D341Med (cell line): Measurements from ENCODE around the gene FOXR1.

Source experiments
- DNase-seq: peaks from one replicate; pipeline ENCODE4 v3.0.0; 2012; ENCODE audit warnings: low spot score

FOXR1 gene

GRCh38 chr11:118971646-118972045 is at the start of gene FOXR1:
Gene FOXR1 (plus strand): TSS chr11:118971761. CDS start chr11:118971932, 171 bp downstream.
- no peak for DNase-seq

GRCh38 chr11:118921929-118922744 is 49.4 kb upstream of the FOXR1 start:
- no peak for DNase-seq

GRCh38 chr11:118922745-118923627 is 48.6 kb upstream of the FOXR1 start:
- no peak for DNase-seq

- DNase-seq = no peak
Measured at GRCh38 chr11:118923721-118924587, 47.6 kb upstream of the FOXR1 start.

GRCh38 chr11:118924591-118925585 is 46.7 kb upstream of the FOXR1 start:
- peak; percentile 81 for DNase-seq

- no peak for DNase-seq
Measured at GRCh38 chr11:118927554-118928100, 43.9 kb upstream of the FOXR1 start.

GRCh38 chr11:118928101-118928869 is 43.3 kb upstream of the FOXR1 start:
- DNase-seq = peak; percentile 91

GRCh38 chr11:118928870-118929500 is 42.6 kb upstream of the FOXR1 start:
- DNase-seq = peak; percentile 82

- peak; percentile 85 for DNase-seq
Measured at GRCh38 chr11:118929501-118930093, 42.0 kb upstream of the FOXR1 start.

- peak; percentile 77 for DNase-seq
Measured at GRCh38 chr11:118930094-118930712, 41.4 kb upstream of the FOXR1 start.

- DNase-seq = no peak
Measured at GRCh38 chr11:118931571-118931970, 40.0 kb upstream of the FOXR1 start.

GRCh38 chr11:118933486-118933885 is 38.1 kb upstream of the FOXR1 start:
- DNase-seq = no peak

- DNase-seq = no peak
Measured at GRCh38 chr11:118935376-118935775, 36.2 kb upstream of the FOXR1 start.

- no peak for DNase-seq
Measured at GRCh38 chr11:118938491-118939403, 32.8 kb upstream of the FOXR1 start.

- no peak for DNase-seq
Measured at GRCh38 chr11:118939404-118939915, 32.1 kb upstream of the FOXR1 start.

- peak; percentile 23 for DNase-seq
Measured at GRCh38 chr11:118939953-118940598, 31.5 kb upstream of the FOXR1 start.
